D721Med (cell line): ENCODE results near the gene SPRR3.
"Not testable (repeated sequence)": the region's sequence is repeated elsewhere in the genome, so short reads cannot be mapped to it uniquely, and the experiment has no call there.

Experiments used
- DNase-seq: peaks from one replicate; pipeline ENCODE4 v3.0.0; 2011; ENCODE audit warnings: low spot score; ENCODE audit not compliant: insufficient read length
- FAIRE-seq: peaks from 2 replicates; lab custom pipeline; 2011; peaks lifted over from hg19 to GRCh38; lab: Jason Lieb, UNC
- TF ChIP-seq, protein P1 (sequence below): IDR thresholded peaks from 2 replicates; pipeline ENCODE4 v1.5.1; 2012; ENCODE audit warnings: mild to moderate bottlenecking, control low read depth; ENCODE audit not compliant: insufficient read depth; ENCODE audit errors: missing control alignments

Gene SPRR3

DNA sequence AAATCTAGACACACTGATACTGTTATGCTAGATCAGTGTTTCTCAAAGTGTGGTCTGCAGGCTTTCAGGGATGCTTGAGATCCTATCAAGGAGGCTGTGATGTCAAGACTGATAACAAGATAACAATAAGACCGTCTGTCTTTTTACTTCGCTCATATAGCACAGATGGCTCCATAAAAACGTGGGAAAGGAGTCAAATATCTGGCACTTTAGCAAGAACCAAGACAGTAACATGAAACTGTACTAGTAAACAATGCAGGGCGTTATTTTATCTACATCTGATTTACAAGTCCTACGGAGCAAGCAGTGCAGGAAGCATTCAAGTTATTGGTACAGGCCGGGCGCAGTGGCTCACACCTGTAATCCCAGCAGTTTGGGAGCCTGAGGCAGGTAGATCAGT is 3.6 kb upstream of the SPRR3 start:
- no peak for FAIRE-seq
- TF ChIP-seq, protein P1, sequence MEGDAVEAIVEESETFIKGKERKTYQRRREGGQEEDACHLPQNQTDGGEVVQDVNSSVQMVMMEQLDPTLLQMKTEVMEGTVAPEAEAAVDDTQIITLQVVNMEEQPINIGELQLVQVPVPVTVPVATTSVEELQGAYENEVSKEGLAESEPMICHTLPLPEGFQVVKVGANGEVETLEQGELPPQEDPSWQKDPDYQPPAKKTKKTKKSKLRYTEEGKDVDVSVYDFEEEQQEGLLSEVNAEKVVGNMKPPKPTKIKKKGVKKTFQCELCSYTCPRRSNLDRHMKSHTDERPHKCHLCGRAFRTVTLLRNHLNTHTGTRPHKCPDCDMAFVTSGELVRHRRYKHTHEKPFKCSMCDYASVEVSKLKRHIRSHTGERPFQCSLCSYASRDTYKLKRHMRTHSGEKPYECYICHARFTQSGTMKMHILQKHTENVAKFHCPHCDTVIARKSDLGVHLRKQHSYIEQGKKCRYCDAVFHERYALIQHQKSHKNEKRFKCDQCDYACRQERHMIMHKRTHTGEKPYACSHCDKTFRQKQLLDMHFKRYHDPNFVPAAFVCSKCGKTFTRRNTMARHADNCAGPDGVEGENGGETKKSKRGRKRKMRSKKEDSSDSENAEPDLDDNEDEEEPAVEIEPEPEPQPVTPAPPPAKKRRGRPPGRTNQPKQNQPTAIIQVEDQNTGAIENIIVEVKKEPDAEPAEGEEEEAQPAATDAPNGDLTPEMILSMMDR, result no peak
- no peak for DNase-seq

DNA sequence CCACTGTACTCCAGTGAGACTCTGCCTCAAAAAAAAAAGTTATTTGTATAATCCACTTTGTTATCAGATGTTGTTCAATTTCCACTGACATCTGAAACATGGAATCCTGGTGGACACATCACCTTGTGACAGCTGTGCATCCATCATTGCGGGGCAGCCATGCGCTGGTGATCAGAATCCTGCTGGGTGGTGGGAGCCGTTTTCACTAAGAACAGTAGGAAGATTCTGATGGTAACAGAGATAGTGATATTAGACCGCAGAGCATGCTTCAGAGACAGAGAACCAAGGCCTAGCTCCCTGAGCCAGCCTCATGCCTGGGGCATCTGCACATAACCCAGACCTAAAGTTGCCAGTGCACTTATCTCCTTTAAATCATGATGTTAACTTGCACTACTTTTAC is 3.1 kb upstream of the SPRR3 start:
- TF ChIP-seq, protein P1, result no peak
- DNase-seq, result no peak
- no peak for FAIRE-seq

DNA sequence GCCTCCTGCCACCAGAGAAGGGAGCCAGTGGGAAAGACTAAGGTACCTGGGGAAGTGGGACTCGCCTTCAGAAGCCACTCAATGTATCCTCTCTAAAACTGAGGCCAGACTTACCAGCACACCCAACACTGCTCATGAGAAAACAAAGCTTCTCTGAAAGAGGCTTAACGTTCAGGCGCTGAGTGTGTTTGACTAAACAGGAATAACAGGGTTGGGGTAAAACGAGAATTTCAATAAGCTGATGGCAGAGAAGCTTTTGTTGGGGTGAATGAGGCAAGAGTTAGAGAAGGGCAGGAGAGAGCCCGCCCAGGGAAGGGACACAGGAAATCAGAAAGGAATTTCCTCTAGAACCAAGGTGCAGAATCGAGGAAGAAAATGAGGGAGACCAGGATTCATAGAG is 1.7 kb upstream of the SPRR3 start:
- no peak for DNase-seq
- TF ChIP-seq, protein P1, result no peak
- FAIRE-seq, result no peak

GRCh38 chr1:153000294-153000693 is 1.3 kb upstream of the SPRR3 start:
- TF ChIP-seq, protein P1, result no peak
- no peak for DNase-seq
- FAIRE-seq, result no peak

DNA sequence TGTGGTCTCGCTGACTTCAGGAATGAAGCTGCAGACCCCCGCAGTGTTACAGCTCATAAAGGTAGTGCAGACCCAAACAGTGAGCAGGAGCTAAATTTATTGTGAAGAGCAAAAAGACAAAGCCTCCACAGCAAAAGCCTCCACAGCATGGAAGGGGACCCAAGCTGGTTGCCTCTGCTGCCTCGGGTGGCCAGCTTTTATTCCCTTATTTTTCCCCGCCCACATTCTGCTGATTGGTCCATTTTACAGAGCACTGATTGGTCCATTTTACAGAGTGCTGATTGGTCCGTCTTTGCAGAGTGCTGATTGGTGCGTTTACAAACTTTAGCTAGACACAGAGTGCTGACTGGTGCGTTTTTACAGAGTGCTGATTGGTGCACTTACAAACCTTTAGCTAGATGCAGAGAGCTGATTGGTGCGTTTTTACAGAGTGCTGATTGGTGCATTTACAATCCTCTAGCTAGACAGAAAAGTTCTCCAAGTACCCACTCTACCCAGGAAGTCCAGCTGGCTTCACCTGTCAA is 9.7 kb downstream of the SPRR3 start:
- FAIRE-seq, DNase-seq: not testable (repeated sequence)

- FAIRE-seq, DNase-seq: not testable (repeated sequence)
Measured at GRCh38 chr1:153021829-153022228, 20.3 kb downstream of the SPRR3 start.

DNA sequence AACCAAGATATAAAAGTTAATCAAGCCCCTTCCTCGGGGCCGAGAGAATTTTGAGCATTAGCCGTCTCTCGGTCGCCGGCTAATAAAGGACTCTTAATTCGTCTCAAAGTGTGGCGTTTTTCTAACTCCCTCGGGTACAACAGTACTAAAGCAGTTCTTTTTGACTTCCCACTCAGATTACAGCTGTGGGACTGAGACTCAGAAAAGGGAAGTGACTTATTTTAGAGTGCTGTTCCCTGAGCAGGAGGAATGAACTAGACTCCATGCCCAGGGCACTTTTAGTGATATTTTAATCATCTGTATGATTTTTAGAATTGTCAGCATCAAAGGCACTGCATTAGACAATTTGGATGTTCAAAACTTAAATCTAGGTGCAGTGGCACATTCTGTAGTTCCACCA is 20.8 kb downstream of the SPRR3 start:
- DNase-seq, FAIRE-seq: not testable (repeated sequence)

DNA sequence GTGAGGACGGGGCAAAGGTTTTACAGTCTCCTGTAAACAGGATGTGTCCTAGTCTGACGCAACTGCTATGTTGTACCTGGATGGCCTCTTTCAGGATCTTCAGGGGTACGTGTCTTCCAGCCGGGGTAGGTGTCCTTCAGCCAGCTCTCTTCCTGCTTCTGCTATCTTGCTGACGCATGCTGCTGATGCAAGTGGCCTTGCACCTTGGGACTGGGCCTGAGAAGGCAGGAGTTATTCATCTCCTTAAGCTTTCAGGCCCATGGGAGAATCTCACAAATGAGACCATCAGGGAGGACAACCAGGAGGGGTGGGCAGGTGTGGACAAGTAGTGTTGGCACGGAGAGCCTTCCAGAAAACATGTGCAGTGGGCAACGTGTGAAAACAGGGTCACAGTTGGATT is 21.6 kb downstream of the SPRR3 start:
- FAIRE-seq (no peak), DNase-seq (no peak)
- TF ChIP-seq, protein P1, result no peak

GRCh38 chr1:153024413-153024812 is 22.9 kb downstream of the SPRR3 start:
- FAIRE-seq (no peak), DNase-seq (no peak)

More at GRCh38 chr1:153024413-153024812, 22.9 kb downstream of the SPRR3 start:
- TF ChIP-seq, protein P1, result no peak
